Panc1 (cell line): ENCODE measurements around the gene SLC2A4. TPM values are rescaled to one million over a fixed set of nuclear protein-coding genes. Genes with fewer than 3 reads are reported as not detected.

Experiments used
- ATAC-seq: fragments of 200-7000 bp; cut with Tn5 transposase; 2 replicates; pipeline ENCODE4 v1.9.1; 2020; ENCODE audit warnings: mild to moderate bottlenecking, moderate library complexity
- BruUV-seq: library from RNA; stranded (reverse); fragments of 400-500 nt; replicated peaks from 2 replicates; lab custom pipeline; 2021; lab: Mats Ljungman, UMichigan
- CTCF ChIA-PET: fragments of 300-600 bp; sonication (Branson Sonifier 250); formaldehyde crosslinking; loops from one replicate; lab custom pipeline; 2022; ENCODE audit warnings: antibody characterized with exemption; lab: Charles Lee
- POLR2A ChIA-PET: fragments of 300-600 bp; sonication (Branson Sonifier 250); formaldehyde crosslinking; loops from one replicate; lab custom pipeline; 2022; ENCODE audit warnings: antibody characterized with exemption; lab: Charles Lee
- DNase-seq: peaks from one replicate; pipeline ENCODE4 v3.0.0-alpha.2; 2010; ENCODE audit warnings: low read depth, low spot score
- H3K27ac ChIP-seq: 2 replicates; pipeline ENCODE4 v1.5.1; 2011; ENCODE audit warnings: mild to moderate bottlenecking, low read length, inconsistent platforms
- H3K27me3 ChIP-seq: fragments of 200-500 bp; sonication (Bioruptor generic); 2 replicates; pipeline ENCODE4 v1.6.0; 2014; ENCODE audit warnings: low read length, inconsistent platforms; ENCODE audit not compliant: control insufficient read depth, insufficient read depth
- H3K36me3 ChIP-seq: fragments of 200-500 bp; sonication (Bioruptor generic); 2 replicates; pipeline ENCODE4 v1.5.1; 2014; ENCODE audit warnings: inconsistent platforms, mild to moderate bottlenecking, low read length, moderate library complexity; ENCODE audit not compliant: control insufficient read depth, insufficient read depth
- H3K4me1 ChIP-seq: 2 replicates; pipeline ENCODE4 v1.5.1; 2011; ENCODE audit warnings: inconsistent platforms, mild to moderate bottlenecking, low read length, moderate library complexity; ENCODE audit not compliant: control insufficient read depth, insufficient read depth
- H3K4me3 ChIP-seq, 2 experiments: 2 replicates each; pipeline ENCODE4 v1.5.1; 2011 to 2012; ENCODE audit warnings: low read depth in 2 of 2, low read length in 2 of 2, mild to moderate bottlenecking in 2 of 2, inconsistent platforms in 1 of 2, moderate library complexity in 1 of 2
- H3K9me3 ChIP-seq: fragments of 200-500 bp; sonication (Bioruptor generic); 2 replicates; pipeline ENCODE4 v1.5.1; 2014; ENCODE audit warnings: low read depth, mild to moderate bottlenecking, inconsistent platforms, low read length, moderate library complexity; ENCODE audit not compliant: control insufficient read depth, insufficient read depth
- POLR2AphosphoS5 ChIP-seq: IDR thresholded peaks from 2 replicates; pipeline ENCODE4 v1.6.1; 2012; ENCODE audit warnings: mild to moderate bottlenecking, low read depth, low read length, moderate library complexity
- REST ChIP-seq, 2 experiments: IDR thresholded peaks; 2 replicates each; pipeline ENCODE4 v1.6.1; 2011 to 2012; ENCODE audit warnings: low read depth in 2 of 2, control low read depth in 1 of 2, low read length in 1 of 2, mild to moderate bottlenecking in 1 of 2, moderate library complexity in 1 of 2; ENCODE audit not compliant: insufficient read depth in 1 of 2
- SIN3A ChIP-seq: IDR thresholded peaks from 2 replicates; pipeline ENCODE4 v1.6.1; 2012; ENCODE audit warnings: low read depth, mild to moderate bottlenecking, low read length, moderate library complexity, borderline replicate concordance; ENCODE audit not compliant: insufficient read depth
- TCF7L2 ChIP-seq: IDR thresholded peaks from 2 replicates; pipeline ENCODE4 v1.6.1; 2011; ENCODE audit warnings: mild to moderate bottlenecking, low read depth, low read length, inconsistent platforms
- in situ Hi-C: cut with HindIII; loops from 2 replicates; pipeline ENCODE4 v1.10.0; 2016; ENCODE audit warnings: low sequenced_read_pairs, low pct_unique_long_range_greater_than_20kb
- intact Hi-C: fragments of 100-400 bp; cut with micrococcal nuclease; formaldehyde crosslinking; loops from one replicate; pipeline ENCODE4 v1.10.0; 2022; ENCODE audit not compliant: unreplicated experiment
- total RNA-seq: library from RNA; stranded (reverse); gene quantifications from one replicate; pipeline ENCODE4 v1.2.1, GENCODE V29; 2021; ENCODE audit not compliant: unreplicated experiment
- TF ChIP-seq, protein P1 (sequence below): fragments of 450-650 bp; IDR thresholded peaks from 2 replicates; pipeline ENCODE4 v1.5.1; 2017; ENCODE audit warnings: mild to moderate bottlenecking

Gene SLC2A4
- total RNA-seq, 1 experiment from 2014 or later = 0.31 TPM

DNA sequence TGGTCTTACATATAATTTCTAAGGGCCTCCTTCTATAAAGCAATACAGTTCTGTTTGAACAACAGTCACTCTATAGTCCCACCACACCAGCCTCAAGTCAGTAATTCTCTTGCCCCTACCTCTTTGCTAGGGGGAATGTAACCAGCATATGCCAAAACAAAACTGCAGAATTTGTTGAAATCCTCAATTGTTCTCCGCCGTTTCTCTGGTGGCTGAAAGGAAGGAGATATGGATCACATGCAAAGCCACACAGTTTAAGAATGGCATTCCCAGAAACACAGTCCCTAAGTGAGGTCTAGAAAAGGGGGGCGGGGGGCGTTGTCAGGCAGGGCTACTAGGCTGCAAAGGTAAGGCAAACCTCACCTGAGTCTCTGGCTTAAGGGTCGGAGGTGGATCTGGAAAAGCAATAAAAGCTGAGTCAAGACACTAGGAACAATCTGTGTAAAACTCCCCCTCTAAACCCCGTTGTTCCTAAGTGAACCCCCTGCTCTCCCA is 44.2 kb upstream of the SLC2A4 start:
- in situ Hi-C loops (no loop called here), intact Hi-C loops (no loop called here)
- ATAC-seq (no peak), DNase-seq (no peak)
- Histone ChIP-seq H3K9me3 (no peaks in the 10 kb centered on the region), H3K27me3 (no peaks in the 10 kb centered on the region), H3K4me1 (peaks cover 41% of the 10 kb centered on the region), H3K4me3 (peak overlapping the region; percentile 79 to 83), H3K27ac (peak overlapping the region; percentile 88), H3K36me3 (peaks cover 7% of the 10 kb centered on the region)
- ChIA-PET CTCF (interaction anchor here (0.6 to 1.3 kb wide), 2 partner anchors 16 to 17 kb away, joined by 3 to 4 read pairs; no protein-coding TSS in a partner anchor), POLR2A (no interaction called here)
- TF ChIP-seq TCF7L2 = no peak
- no peak for TF ChIP-seq SIN3A
- no peak for TF ChIP-seq REST (IDR thresholded peaks at IDR 0.05; ENCODE audit: insufficient read depth in 1 of 2, low read depth in 2 of 2, low read length in 1 of 2)
- TF ChIP-seq, protein P1, sequence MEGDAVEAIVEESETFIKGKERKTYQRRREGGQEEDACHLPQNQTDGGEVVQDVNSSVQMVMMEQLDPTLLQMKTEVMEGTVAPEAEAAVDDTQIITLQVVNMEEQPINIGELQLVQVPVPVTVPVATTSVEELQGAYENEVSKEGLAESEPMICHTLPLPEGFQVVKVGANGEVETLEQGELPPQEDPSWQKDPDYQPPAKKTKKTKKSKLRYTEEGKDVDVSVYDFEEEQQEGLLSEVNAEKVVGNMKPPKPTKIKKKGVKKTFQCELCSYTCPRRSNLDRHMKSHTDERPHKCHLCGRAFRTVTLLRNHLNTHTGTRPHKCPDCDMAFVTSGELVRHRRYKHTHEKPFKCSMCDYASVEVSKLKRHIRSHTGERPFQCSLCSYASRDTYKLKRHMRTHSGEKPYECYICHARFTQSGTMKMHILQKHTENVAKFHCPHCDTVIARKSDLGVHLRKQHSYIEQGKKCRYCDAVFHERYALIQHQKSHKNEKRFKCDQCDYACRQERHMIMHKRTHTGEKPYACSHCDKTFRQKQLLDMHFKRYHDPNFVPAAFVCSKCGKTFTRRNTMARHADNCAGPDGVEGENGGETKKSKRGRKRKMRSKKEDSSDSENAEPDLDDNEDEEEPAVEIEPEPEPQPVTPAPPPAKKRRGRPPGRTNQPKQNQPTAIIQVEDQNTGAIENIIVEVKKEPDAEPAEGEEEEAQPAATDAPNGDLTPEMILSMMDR = no peak
- no peak for TF ChIP-seq POLR2AphosphoS5
- BruUV-seq = no TSS peak

DNA sequence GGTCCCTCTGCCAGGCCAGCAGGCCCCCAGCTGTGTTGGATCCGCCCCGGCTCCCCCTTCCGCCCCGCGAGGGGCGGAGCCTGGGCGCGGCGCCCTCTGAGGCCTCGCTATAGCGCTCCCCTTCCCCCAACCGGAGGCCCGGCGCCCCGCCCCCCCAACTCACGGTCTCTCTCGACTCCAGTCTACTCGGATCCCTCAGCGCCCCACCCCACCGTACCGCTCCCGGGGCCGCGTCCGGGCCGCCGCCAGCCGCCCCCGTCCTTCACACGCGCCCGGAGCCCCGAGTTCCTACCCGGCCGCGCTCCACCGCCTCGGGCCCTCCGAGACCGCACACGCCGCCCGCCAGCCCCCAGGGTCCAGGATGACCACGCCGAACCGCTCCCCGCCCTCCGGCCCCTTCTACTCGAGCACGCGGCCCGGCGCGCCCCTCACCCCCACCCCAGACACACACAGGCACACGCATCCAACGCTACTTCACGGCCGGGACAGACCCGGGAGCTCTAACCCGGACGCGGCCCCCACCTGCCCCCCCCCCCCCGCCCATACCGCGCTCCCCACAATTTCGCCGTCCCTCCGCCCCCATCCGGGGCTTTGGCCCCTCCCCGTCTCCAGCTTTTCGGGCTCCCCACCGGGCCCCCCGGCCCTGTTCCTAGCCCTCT is 43.6 kb upstream of the SLC2A4 start:
- Histone ChIP-seq H3K9me3 (no peaks in the 10 kb centered on the region), H3K27ac (peak overlapping the region; percentile 88), H3K4me1 (peaks cover 41% of the 10 kb centered on the region), H3K4me3 (peak overlapping the region; percentile 79 to 83), H3K36me3 (peaks cover 7% of the 10 kb centered on the region), H3K27me3 (no peaks in the 10 kb centered on the region)
- no peak for TF ChIP-seq TCF7L2
- TF ChIP-seq REST (IDR thresholded peaks at IDR 0.05; ENCODE audit: insufficient read depth in 1 of 2, low read depth in 2 of 2, low read length in 1 of 2) = no peak
- TF ChIP-seq, protein P1 = no peak
- peak; percentile 61; the same call in 1 of the 2 replicates for TF ChIP-seq POLR2AphosphoS5
- TF ChIP-seq SIN3A = peak; percentile 55; the same call in 1 of the 2 replicates
- ChIA-PET POLR2A (no interaction called here), CTCF (interaction anchor here (0.6 to 1.3 kb wide), 2 partner anchors 16 to 17 kb away, joined by 3 to 4 read pairs; no protein-coding TSS in a partner anchor)
- DNase-seq (no peak), ATAC-seq (peak; percentile 25)
- in situ Hi-C loops (no loop called here), intact Hi-C loops (no loop called here)
- no TSS peak for BruUV-seq
